ENCODE data around the gene IFITM10. TPM values are rescaled to one million over a fixed set of nuclear protein-coding genes. Genes with fewer than 3 reads are reported as not detected.
A peak's percentile ranks its signal among the peaks of the same experiment; 100 is the strongest.

IFITM10 gene
- total RNA-seq, 8 experiments from 2014 or later, result 0.31 to 3.1 (median 0.73) TPM

- H3K27ac ChIP-seq, result no peak overlapping the region
- no peak overlapping the region for H3K4me3 ChIP-seq
- in situ Hi-C loops (cut with MboI; ENCODE audit: low pct_unique_long_range_greater_than_20kb in 2 of 9, low sequenced_read_pairs in 9 of 9, unreplicated experiment in 9 of 9), result no loop called here
- no peak for ATAC-seq (replicated peaks in 6 of 8)
- H3K4me1 ChIP-seq (replicated peaks in 1 of 2), result peaks cover 6 to 13% of the 10 kb centered on the region in 2 donors
- 0 to 47% (median 30%) methylated on average over 1 to 3 of the region's 14 CpGs; no CpG with 5 or more reads in 7 of the 10 experiments for WGBS, 10 experiments
Measured at GRCh38 chr11:1733009-1733715, 17.2 kb downstream of the IFITM10 start.

DNA sequence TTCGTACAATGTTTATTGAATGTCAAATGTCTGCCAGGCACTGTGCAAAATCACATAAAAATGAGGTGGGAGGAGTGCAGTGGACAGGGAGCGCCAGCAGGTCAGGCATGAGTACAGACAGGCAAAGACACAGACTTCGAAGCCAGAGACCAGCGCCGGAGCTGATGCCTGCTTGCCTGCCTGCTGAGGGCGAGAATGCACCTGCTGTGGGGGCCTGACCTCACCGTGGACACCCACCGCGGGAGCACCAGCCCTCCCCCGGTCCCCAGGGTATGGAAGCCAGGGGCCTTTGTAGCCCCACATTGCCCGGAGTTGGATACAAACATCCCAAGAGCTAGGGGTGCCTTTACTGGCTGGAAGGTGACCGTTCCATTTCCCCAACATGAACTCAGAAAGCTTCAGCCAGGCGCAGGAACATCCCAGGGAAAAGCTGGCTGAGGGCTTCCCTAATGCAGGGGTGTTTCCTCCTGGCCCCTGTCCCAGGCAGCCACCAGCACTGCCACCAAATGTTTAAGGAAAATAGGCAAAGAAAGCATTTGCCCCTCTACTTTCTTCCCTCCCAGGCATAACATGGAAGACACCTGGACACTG, 17.9 kb downstream of the IFITM10 start:
- Histone ChIP-seq H3K4me3 (no peak overlapping the region), H3K27ac (no peak overlapping the region), H3K4me1 (replicated peaks in 1 of 2) (peaks cover 6 to 13% of the 10 kb centered on the region in 2 donors)
- WGBS, 10 experiments, result 0 to 60% (median 21%) methylated on average over 1 to 4 of the region's 13 CpGs; no CpG with 5 or more reads in 5 of the 10 experiments
- in situ Hi-C loops (cut with MboI; ENCODE audit: low pct_unique_long_range_greater_than_20kb in 2 of 9, low sequenced_read_pairs in 9 of 9, unreplicated experiment in 9 of 9), result no loop called here
- ATAC-seq (replicated peaks in 6 of 8), result peak in 6 of 8 experiments; percentile 25 to 88 (median 80)

GRCh38 chr11:1731451-1732059, 18.8 kb downstream of the IFITM10 start:
- Histone ChIP-seq H3K4me1 (replicated peaks in 1 of 2) (peaks cover 6 to 13% of the 10 kb centered on the region in 2 donors), H3K4me3 (no peak overlapping the region), H3K27ac (no peak overlapping the region)
- WGBS, 10 experiments, result 40 to 81% (median 71%) methylated on average over 1 to 4 of the region's 5 CpGs; no CpG with 5 or more reads in 5 of the 10 experiments
- ATAC-seq (replicated peaks in 6 of 8), result no peak
- in situ Hi-C loops (cut with MboI; ENCODE audit: low pct_unique_long_range_greater_than_20kb in 2 of 9, low sequenced_read_pairs in 9 of 9, unreplicated experiment in 9 of 9), result no loop called here

- peaks cover 6 to 13% of the 10 kb centered on the region in 2 donors for H3K4me1 ChIP-seq (replicated peaks in 1 of 2)
- H3K4me3 ChIP-seq, result no peak overlapping the region
- no peak for ATAC-seq (replicated peaks in 6 of 8)
- WGBS, 10 experiments, result 10 to 84% (median 61%) methylated on average over 3 to 9 of the region's 11 CpGs; no CpG with 5 or more reads in 1 of the 10 experiments
- in situ Hi-C loops (cut with MboI; ENCODE audit: low pct_unique_long_range_greater_than_20kb in 2 of 9, low sequenced_read_pairs in 9 of 9, unreplicated experiment in 9 of 9), result no loop called here
- no peak overlapping the region for H3K27ac ChIP-seq
Measured at GRCh38 chr11:1730059-1730629, 20.3 kb downstream of the IFITM10 start.

GRCh38 chr11:1729692-1730011, 20.7 kb downstream of the IFITM10 start:
- in situ Hi-C loops (cut with MboI; ENCODE audit: low pct_unique_long_range_greater_than_20kb in 2 of 9, low sequenced_read_pairs in 9 of 9, unreplicated experiment in 9 of 9), result no loop called here
- H3K27ac ChIP-seq, result no peak overlapping the region
- peak in 3 of 8 experiments; percentile 32 to 93 (median 86) for ATAC-seq (replicated peaks in 6 of 8)
- WGBS, 10 experiments, result 0 to 74% (median 53%) methylated on average over 2 to 7 of the region's 9 CpGs; no CpG with 5 or more reads in 3 of the 10 experiments
- peaks cover 6 to 13% of the 10 kb centered on the region in 2 donors for H3K4me1 ChIP-seq (replicated peaks in 1 of 2)
- no peak overlapping the region for H3K4me3 ChIP-seq

DNA sequence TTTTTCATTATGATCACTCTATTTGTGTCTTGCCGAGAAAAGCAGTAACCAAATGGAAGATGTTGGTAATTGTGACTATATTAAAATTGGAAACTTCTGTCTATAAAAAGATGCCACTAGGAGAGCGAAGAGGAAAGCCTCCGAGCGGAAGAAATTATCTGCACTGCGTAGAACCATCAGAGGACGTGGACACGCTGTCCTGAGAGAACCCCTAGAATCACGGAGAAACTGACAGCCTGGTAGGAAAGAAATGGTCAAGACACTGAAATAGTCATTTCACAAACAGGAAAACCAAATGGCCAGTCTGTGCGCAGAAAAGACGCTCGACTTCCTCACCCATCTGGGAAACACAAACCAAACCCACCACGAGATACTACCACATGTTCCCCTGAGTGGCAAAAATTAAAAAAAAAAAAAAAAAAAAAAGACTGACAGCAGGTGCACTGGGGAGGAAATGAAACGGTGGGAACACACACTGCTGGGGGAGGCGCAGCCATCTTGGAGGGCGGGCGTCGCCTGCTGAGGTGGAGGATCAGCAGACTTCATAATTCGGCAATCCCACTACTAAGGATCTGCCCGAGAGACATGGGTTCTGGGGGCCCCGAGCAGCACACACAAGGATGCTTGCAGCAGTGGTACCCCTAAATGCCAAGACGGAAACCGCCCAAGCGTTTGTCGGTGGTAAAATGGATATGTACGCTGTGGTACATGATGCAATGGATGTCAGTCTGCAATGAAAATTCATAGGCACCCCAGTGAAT, 21.3 kb downstream of the IFITM10 start:
- in situ Hi-C loops (cut with MboI; ENCODE audit: low pct_unique_long_range_greater_than_20kb in 2 of 9, low sequenced_read_pairs in 9 of 9, unreplicated experiment in 9 of 9), result no loop called here
- Histone ChIP-seq H3K27ac (no peak overlapping the region), H3K4me3 (no peak overlapping the region), H3K4me1 (replicated peaks in 1 of 2) (peaks cover 6 to 13% of the 10 kb centered on the region in 2 donors)
- ATAC-seq (replicated peaks in 6 of 8), result peak in 2 of 8 experiments; percentile 37 to 67
- WGBS, 10 experiments, result 4 to 94% (median 86%) methylated on average over 5 to 17 of the region's 25 CpGs; no CpG with 5 or more reads in 1 of the 10 experiments

DNA sequence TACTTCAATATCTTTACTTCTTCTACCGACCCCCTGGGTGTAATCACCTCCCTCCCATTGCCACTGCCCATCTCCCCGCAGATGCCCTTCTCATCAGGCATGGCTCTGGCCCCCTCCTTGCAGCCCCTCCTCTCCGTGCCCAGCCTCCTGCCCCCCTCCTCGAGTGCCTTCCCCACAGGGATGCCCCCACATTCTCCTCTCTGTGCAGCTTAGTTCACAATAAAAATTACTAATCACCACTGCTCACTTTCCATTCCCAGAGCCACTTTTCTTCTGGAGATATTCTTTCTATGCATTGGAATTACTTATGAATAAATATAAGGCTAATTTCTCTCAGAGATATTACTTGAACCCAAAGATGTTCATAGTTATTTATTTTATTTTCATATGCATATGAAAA, 22.1 kb downstream of the IFITM10 start:
- WGBS, 10 experiments, result no CpG with 5 or more reads among the region's 4 CpGs
- no peak overlapping the region for H3K27ac ChIP-seq
- in situ Hi-C loops (cut with MboI; ENCODE audit: low pct_unique_long_range_greater_than_20kb in 2 of 9, low sequenced_read_pairs in 9 of 9, unreplicated experiment in 9 of 9), result no loop called here
- peaks cover 6 to 13% of the 10 kb centered on the region in 2 donors for H3K4me1 ChIP-seq (replicated peaks in 1 of 2)
- no peak overlapping the region for H3K4me3 ChIP-seq
- no peak for ATAC-seq (replicated peaks in 6 of 8)

GRCh38 chr11:1727861-1728260, 22.5 kb downstream of the IFITM10 start:
- Histone ChIP-seq H3K4me3 (no peak overlapping the region), H3K4me1 (replicated peaks in 1 of 2) (peaks cover 6 to 13% of the 10 kb centered on the region in 2 donors), H3K27ac (no peak overlapping the region)
- 40 to 100% (median 65%) methylated on average over 1 to 8 of the region's 9 CpGs; no CpG with 5 or more reads in 2 of the 10 experiments for WGBS, 10 experiments
- in situ Hi-C loops (cut with MboI; ENCODE audit: low pct_unique_long_range_greater_than_20kb in 2 of 9, low sequenced_read_pairs in 9 of 9, unreplicated experiment in 9 of 9), result no loop called here
- no peak for ATAC-seq (replicated peaks in 6 of 8)

GRCh38 chr11:1727096-1727690, 23.2 kb downstream of the IFITM10 start:
- 43 to 82% (median 61%) methylated on average over 3 to 11 of the region's 11 CpGs for WGBS, 10 experiments
- Histone ChIP-seq H3K4me1 (replicated peaks in 1 of 2) (peaks cover 5 to 6% of the 10 kb centered on the region in 2 donors), H3K4me3 (no peak overlapping the region), H3K27ac (no peak overlapping the region)
- in situ Hi-C loops (cut with MboI; ENCODE audit: low pct_unique_long_range_greater_than_20kb in 2 of 9, low sequenced_read_pairs in 9 of 9, unreplicated experiment in 9 of 9), result no loop called here
- no peak for ATAC-seq (replicated peaks in 6 of 8)

DNA sequence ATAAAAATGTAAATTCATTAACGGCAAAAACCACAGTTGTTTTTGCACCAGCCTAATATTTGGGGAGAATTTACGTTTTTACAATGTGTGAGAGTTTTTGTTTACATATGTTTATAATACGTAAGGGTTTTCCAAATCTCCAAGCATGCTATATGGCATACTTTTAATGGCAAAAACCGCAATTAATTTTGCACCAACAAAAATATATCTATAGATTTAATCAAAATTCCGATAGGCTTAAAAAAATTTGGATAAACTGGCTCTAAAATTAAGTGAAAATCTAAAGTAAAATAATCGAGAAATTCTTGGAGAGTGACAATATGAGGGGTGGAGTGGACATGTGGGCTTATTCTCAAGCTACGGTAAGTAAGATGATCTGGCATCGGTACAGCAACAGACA, 30.6 kb downstream of the IFITM10 start:
- Histone ChIP-seq H3K27ac (no peak overlapping the region), H3K4me1 (replicated peaks in 1 of 2) (no peaks in the 10 kb centered on the region), H3K4me3 (no peak overlapping the region)
- WGBS, 10 experiments, result 18 to 73% (median 65%) methylated on average over 5 to 8 of the region's 8 CpGs
- in situ Hi-C loops (cut with MboI; ENCODE audit: low pct_unique_long_range_greater_than_20kb in 2 of 9, low sequenced_read_pairs in 9 of 9, unreplicated experiment in 9 of 9), result loop anchor here in 3 of 9 experiments (25.0 kb wide), 1 partner anchor 93 kb away; no protein-coding TSS in a partner anchor
- no peak for ATAC-seq (replicated peaks in 6 of 8)

GRCh38 chr11:1718326-1718725, 32.1 kb downstream of the IFITM10 start:
- no peak for ATAC-seq (replicated peaks in 6 of 8)
- H3K27ac ChIP-seq, result no peak overlapping the region
- no peak overlapping the region for H3K4me3 ChIP-seq
- in situ Hi-C loops (cut with MboI; ENCODE audit: low pct_unique_long_range_greater_than_20kb in 2 of 9, low sequenced_read_pairs in 9 of 9, unreplicated experiment in 9 of 9), result loop anchor here in 3 of 9 experiments (25.0 kb wide), 1 partner anchor 94 kb away; no protein-coding TSS in a partner anchor
- H3K4me1 ChIP-seq (replicated peaks in 1 of 2), result no peaks in the 10 kb centered on the region
- 46 to 100% (median 91%) methylated on average over 3 to 11 of the region's 15 CpGs; no CpG with 5 or more reads in 2 of the 10 experiments for WGBS, 10 experiments

DNA sequence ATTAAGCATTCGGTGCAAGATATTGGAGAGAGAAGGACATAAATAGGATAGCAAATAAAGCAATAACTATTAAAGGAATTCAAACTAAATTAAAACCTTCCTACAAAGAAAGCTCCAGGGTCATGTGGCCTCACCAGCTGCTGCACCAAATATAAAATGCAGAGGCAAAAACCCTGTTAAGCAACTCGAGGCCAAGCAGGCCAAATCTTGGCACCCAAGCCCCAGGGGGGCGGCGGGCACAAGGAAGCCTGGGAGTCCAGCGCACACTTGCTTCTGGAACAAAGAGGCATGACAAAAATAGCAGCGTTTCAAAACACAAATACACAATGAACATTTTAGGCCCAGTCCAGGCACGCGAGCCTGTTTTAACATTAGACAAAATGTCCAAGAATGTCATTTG, 32.6 kb downstream of the IFITM10 start:
- WGBS, 10 experiments, result 33 to 95% (median 72%) methylated on average over 3 to 8 of the region's 8 CpGs
- ATAC-seq (replicated peaks in 6 of 8), result no peak
- Histone ChIP-seq H3K4me1 (replicated peaks in 1 of 2) (no peaks in the 10 kb centered on the region), H3K27ac (no peak overlapping the region), H3K4me3 (no peak overlapping the region)
- in situ Hi-C loops (cut with MboI; ENCODE audit: low pct_unique_long_range_greater_than_20kb in 2 of 9, low sequenced_read_pairs in 9 of 9, unreplicated experiment in 9 of 9), result loop anchor here in 3 of 9 experiments (25.0 kb wide), 1 partner anchor 95 kb away; no protein-coding TSS in a partner anchor

All from motor neuron (in vitro differentiated cells).